ENCODE data around the gene TTLL4. TPM values are rescaled to one million over a fixed set of nuclear protein-coding genes. Genes with fewer than 3 reads are reported as not detected.

Gene TTLL4
- total and polyA plus RNA-seq, 2 donors (not counting 1 experiment from before 2014, with no cell fraction given): 21.2 to 33.8 TPM

GRCh38 chr2:218713922-218714321 is 3.3 kb downstream of the TTLL4 start:
- 89% methylated on average over 2 of the region's 2 CpGs for WGBS (ENCODE audit: insufficient coverage)

GRCh38 chr2:218716070-218716469 is 5.4 kb downstream of the TTLL4 start:
- no peak overlapping the region for H3K9ac ChIP-seq (ENCODE audit: low read length)
- ChIA-PET POLR2A (no interaction called here), CTCF (no interaction called here)
- ATAC-seq (ENCODE audit: low read depth) (no peak), DNase-seq (no peak)
- no peaks in the 10 kb centered on the region for H3K9me3 ChIP-seq (ENCODE audit: control extremely low read depth in 1 of 3, control insufficient read depth in 2 of 3, insufficient read depth in 1 of 3, low read length in 2 of 3)
- no peaks in the 10 kb centered on the region for H3K27me3 ChIP-seq (replicated peaks in 1 of 4; ENCODE audit: control extremely low read depth in 1 of 4, control insufficient read depth in 3 of 4, insufficient read depth in 4 of 4, low read length in 3 of 4)
- no peak overlapping the region for H3K4me3 ChIP-seq (ENCODE audit: control extremely low read depth in 1 of 5, extremely low read depth in 1 of 5, insufficient read depth in 1 of 5, low read depth in 2 of 5, low read length in 4 of 5)
- no peaks in the 10 kb centered on the region for H3K27me3 Mint-ChIP-seq
- H3K27ac ChIP-seq (ENCODE audit: low read length in 2 of 2): no peak overlapping the region
- H3K9me3 Mint-ChIP-seq (ENCODE audit: insufficient read depth): no peaks in the 10 kb centered on the region
- intact Hi-C loops (cut with micrococcal nuclease): loop anchor here (10.0 kb wide), 1 partner anchor 159 kb away; no protein-coding TSS in a partner anchor
- H3K4me1 ChIP-seq (ENCODE audit: control insufficient read depth in 2 of 2, insufficient read depth in 2 of 2, low read length in 2 of 2): peaks cover 15% of the 10 kb centered on the region in 2 donors
- H2AFZ ChIP-seq (ENCODE audit: insufficient read depth, low read depth, low read length, poor library complexity, severe bottlenecking): no peak overlapping the region
- H3K27ac Mint-ChIP-seq: no peak overlapping the region
- WGBS (ENCODE audit: insufficient coverage): 100% methylated on average over 3 of the region's 4 CpGs
- peaks cover 20% of the 10 kb centered on the region for H3K4me1 Mint-ChIP-seq
- H3K79me2 ChIP-seq (ENCODE audit: control insufficient read depth, insufficient read depth, low read length): peaks cover 78% of the 10 kb centered on the region
- no peak overlapping the region for H3K4me3 Mint-ChIP-seq
- no peak for TF ChIP-seq EZH2 (IDR thresholded peaks at IDR 0.05; ENCODE audit: borderline replicate concordance, insufficient read depth, low read depth, low read length, poor library complexity, severe bottlenecking)
- TF ChIP-seq CTCF (IDR thresholded peaks at IDR 0.05): no peak
- no peak overlapping the region for H3K4me2 ChIP-seq (replicated peaks; ENCODE audit: low read depth, low read length, poor library complexity, severe bottlenecking)
- H4K20me1 ChIP-seq (ENCODE audit: control insufficient read depth, insufficient read depth, low read length, poor library complexity, severe bottlenecking): no peaks in the 10 kb centered on the region
- peaks cover 0 to 3% of the 10 kb centered on the region in 2 experiments for H3K36me3 ChIP-seq (replicated peaks in 1 of 2; ENCODE audit: control extremely low read depth in 1 of 2, control insufficient read depth in 1 of 2, extremely low read depth in 1 of 2, insufficient read depth in 2 of 2, low read length in 1 of 2)

More at GRCh38 chr2:218713922-218714321, 3.3 kb downstream of the TTLL4 start:
- no peak overlapping the region for H2AFZ ChIP-seq (ENCODE audit: insufficient read depth, low read depth, low read length, poor library complexity, severe bottlenecking)
- peaks cover 58% of the 10 kb centered on the region for H3K79me2 ChIP-seq (ENCODE audit: control insufficient read depth, insufficient read depth, low read length)
- no peak overlapping the region for H3K4me2 ChIP-seq (replicated peaks; ENCODE audit: low read depth, low read length, poor library complexity, severe bottlenecking)
- DNase-seq (no peak), ATAC-seq (ENCODE audit: low read depth) (no peak)
- H3K4me1 ChIP-seq (ENCODE audit: control insufficient read depth in 2 of 2, insufficient read depth in 2 of 2, low read length in 2 of 2): peaks cover 18 to 21% of the 10 kb centered on the region in 2 donors
- Mint-ChIP-seq H3K4me1 (peaks cover 26% of the 10 kb centered on the region), H3K9me3 (ENCODE audit: insufficient read depth) (no peaks in the 10 kb centered on the region), H3K4me3 (no peak overlapping the region), H3K27me3 (no peaks in the 10 kb centered on the region), H3K27ac (peak overlapping the region; percentile 18)
- CTCF ChIA-PET: interaction anchor here (1.0 to 1.3 kb wide), 2 partner anchors 134 to 186 kb away, joined by 3 to 4 read pairs; no protein-coding TSS in a partner anchor
- H3K4me3 ChIP-seq (ENCODE audit: control extremely low read depth in 1 of 5, extremely low read depth in 1 of 5, insufficient read depth in 1 of 5, low read depth in 2 of 5, low read length in 4 of 5): no peak overlapping the region
- TF ChIP-seq EZH2 (IDR thresholded peaks at IDR 0.05; ENCODE audit: borderline replicate concordance, insufficient read depth, low read depth, low read length, poor library complexity, severe bottlenecking) (no peak), CTCF (IDR thresholded peaks at IDR 0.05) (no peak)
- no peaks in the 10 kb centered on the region for H3K36me3 ChIP-seq (replicated peaks in 1 of 2; ENCODE audit: control extremely low read depth in 1 of 2, control insufficient read depth in 1 of 2, extremely low read depth in 1 of 2, insufficient read depth in 2 of 2, low read length in 1 of 2)
- no peaks in the 10 kb centered on the region for H3K27me3 ChIP-seq (replicated peaks in 1 of 4; ENCODE audit: control extremely low read depth in 1 of 4, control insufficient read depth in 3 of 4, insufficient read depth in 4 of 4, low read length in 3 of 4)
- POLR2A ChIA-PET: no interaction called here
- intact Hi-C loops (cut with micrococcal nuclease): loop anchor here (5.0 to 10.0 kb wide), 3 partner anchors 133 to 183 kb away; no protein-coding TSS in a partner anchor
- no peaks in the 10 kb centered on the region for H4K20me1 ChIP-seq (ENCODE audit: control insufficient read depth, insufficient read depth, low read length, poor library complexity, severe bottlenecking)
- no peak overlapping the region for H3K9ac ChIP-seq (ENCODE audit: low read length)
- peaks cover 0 to 7% (median 0%) of the 10 kb centered on the region in 3 donors for H3K9me3 ChIP-seq (ENCODE audit: control extremely low read depth in 1 of 3, control insufficient read depth in 2 of 3, insufficient read depth in 1 of 3, low read length in 2 of 3)
- peak overlapping the region in 1 of 2 donors; percentile 8 for H3K27ac ChIP-seq (ENCODE audit: low read length in 2 of 2)
